ENCODE data around the gene SCRT2.

SCRT2 gene

GRCh38 chr20:698276-698675 lies 22.7 kb upstream of the SCRT2 start:
- Histone ChIP-seq H3K9me3 (ENCODE audit: insufficient read depth, low read length, severe bottlenecking) (no peaks in the 10 kb centered on the region), H3K4me3 (ENCODE audit: low read depth in 1 of 2, low read length in 2 of 2) (no peak overlapping the region), H3K9ac (ENCODE audit: low read depth, low read length) (no peak overlapping the region), H3K27me3 (ENCODE audit: insufficient read depth, low read length, poor library complexity) (peaks cover 7% of the 10 kb centered on the region), H3K27ac (ENCODE audit: low read length) (no peak overlapping the region), H3K79me2 (ENCODE audit: insufficient read depth, low read length) (no peaks in the 10 kb centered on the region), H3K36me3 (ENCODE audit: insufficient read depth, low read length) (no peaks in the 10 kb centered on the region), H3K4me1 (ENCODE audit: insufficient read depth, low read length) (no peaks in the 10 kb centered on the region), H4K20me1 (ENCODE audit: insufficient read depth, low read length) (no peaks in the 10 kb centered on the region; the same call in 1 of the 2 replicates), H3K4me2 (ENCODE audit: insufficient read depth, low read length) (no peak overlapping the region), H2AFZ (ENCODE audit: low read depth, low read length) (no peak overlapping the region)
- ATAC-seq (ENCODE audit: insufficient read depth, low read depth) (no peak), DNase-seq (no peak)
- TF ChIP-seq CTCF (IDR thresholded peaks at IDR 0.05; ENCODE audit: borderline replicate concordance, extremely low read depth, low read length, poor library complexity, severe bottlenecking) (no peak), EZH2 (IDR thresholded peaks at IDR 0.05; ENCODE audit: borderline replicate concordance, low read depth, low read length, severe bottlenecking) (no peak)

GRCh38 chr20:697826-698225 lies 22.2 kb upstream of the SCRT2 start:
- no peaks in the 10 kb centered on the region for H3K79me2 ChIP-seq (ENCODE audit: insufficient read depth, low read length)
- H3K4me3 ChIP-seq (ENCODE audit: low read depth in 1 of 2, low read length in 2 of 2), result no peak overlapping the region
- no peaks in the 10 kb centered on the region for H3K36me3 ChIP-seq (ENCODE audit: insufficient read depth, low read length)
- H3K27me3 ChIP-seq (ENCODE audit: insufficient read depth, low read length, poor library complexity), result peaks cover 7% of the 10 kb centered on the region
- no peak overlapping the region for H3K9ac ChIP-seq (ENCODE audit: low read depth, low read length)
- no peak overlapping the region for H2AFZ ChIP-seq (ENCODE audit: low read depth, low read length)
- no peaks in the 10 kb centered on the region for H3K4me1 ChIP-seq (ENCODE audit: insufficient read depth, low read length)
- no peaks in the 10 kb centered on the region; the same call in 1 of the 2 replicates for H4K20me1 ChIP-seq (ENCODE audit: insufficient read depth, low read length)
- TF ChIP-seq CTCF (IDR thresholded peaks at IDR 0.05; ENCODE audit: borderline replicate concordance, extremely low read depth, low read length, poor library complexity, severe bottlenecking), result no peak
- TF ChIP-seq EZH2 (IDR thresholded peaks at IDR 0.05; ENCODE audit: borderline replicate concordance, low read depth, low read length, severe bottlenecking), result no peak
- H3K9me3 ChIP-seq (ENCODE audit: insufficient read depth, low read length, severe bottlenecking), result no peaks in the 10 kb centered on the region
- DNase-seq, result no peak
- no peak overlapping the region for H3K4me2 ChIP-seq (ENCODE audit: insufficient read depth, low read length)
- ATAC-seq (ENCODE audit: insufficient read depth, low read depth), result no peak
- H3K27ac ChIP-seq (ENCODE audit: low read length), result no peak overlapping the region

- H2AFZ ChIP-seq (ENCODE audit: low read depth, low read length), result no peak overlapping the region
- H3K79me2 ChIP-seq (ENCODE audit: insufficient read depth, low read length), result no peaks in the 10 kb centered on the region
- no peak overlapping the region for H3K9ac ChIP-seq (ENCODE audit: low read depth, low read length)
- H3K9me3 ChIP-seq (ENCODE audit: insufficient read depth, low read length, severe bottlenecking), result no peaks in the 10 kb centered on the region
- ATAC-seq (ENCODE audit: insufficient read depth, low read depth) (no peak), DNase-seq (no peak)
- no peaks in the 10 kb centered on the region for H3K36me3 ChIP-seq (ENCODE audit: insufficient read depth, low read length)
- no peak overlapping the region for H3K4me3 ChIP-seq (ENCODE audit: low read depth in 1 of 2, low read length in 2 of 2)
- no peaks in the 10 kb centered on the region for H3K4me1 ChIP-seq (ENCODE audit: insufficient read depth, low read length)
- no peaks in the 10 kb centered on the region; the same call in 1 of the 2 replicates for H4K20me1 ChIP-seq (ENCODE audit: insufficient read depth, low read length)
- TF ChIP-seq CTCF (IDR thresholded peaks at IDR 0.05; ENCODE audit: borderline replicate concordance, extremely low read depth, low read length, poor library complexity, severe bottlenecking) (no peak), EZH2 (IDR thresholded peaks at IDR 0.05; ENCODE audit: borderline replicate concordance, low read depth, low read length, severe bottlenecking) (no peak)
- H3K27ac ChIP-seq (ENCODE audit: low read length), result no peak overlapping the region
- H3K27me3 ChIP-seq (ENCODE audit: insufficient read depth, low read length, poor library complexity), result peaks cover 7% of the 10 kb centered on the region
- no peak overlapping the region for H3K4me2 ChIP-seq (ENCODE audit: insufficient read depth, low read length)
Observed at GRCh38 chr20:695165-695866, 19.7 kb upstream of the SCRT2 start.

Measured in DND-41 (cell line).